GM12892 (cell line): ENCODE measurements around the gene GALM. TPM values are rescaled to one million over a fixed set of nuclear protein-coding genes. Genes with fewer than 3 reads are reported as not detected.

Experiments used
- DNase-seq: peaks from one replicate; pipeline ENCODE4 v3.0.0; 2011; ENCODE audit not compliant: insufficient read length
- FAIRE-seq: peaks from 2 replicates; lab custom pipeline; 2011; peaks lifted over from hg19 to GRCh38; lab: Jason Lieb, UNC
- POLR2A ChIP-seq: IDR thresholded peaks from 2 replicates; pipeline ENCODE4 v1.6.1; 2011; ENCODE audit warnings: low read depth, low read length, control low read depth
- POLR2AphosphoS5 ChIP-seq: IDR thresholded peaks from 2 replicates; pipeline ENCODE4 v1.6.1; 2011; ENCODE audit warnings: low read depth, low read length, control low read depth
- TAF1 ChIP-seq: IDR thresholded peaks from 2 replicates; pipeline ENCODE4 v1.6.1; 2011; ENCODE audit warnings: low read depth, mild to moderate bottlenecking, control low read depth, low read length, borderline replicate concordance
- polyA plus RNA-seq: library from polyadenylated mRNA; unstranded; fragments of >200 nt; gene quantifications from one replicate; pipeline ENCODE4 v1.2.1, GENCODE V29; 2012; ENCODE audit warnings: missing spikeins, inconsistent platforms; ENCODE audit not compliant: missing spikeins

GALM gene
- polyA plus RNA-seq: 12.1 TPM

DNA sequence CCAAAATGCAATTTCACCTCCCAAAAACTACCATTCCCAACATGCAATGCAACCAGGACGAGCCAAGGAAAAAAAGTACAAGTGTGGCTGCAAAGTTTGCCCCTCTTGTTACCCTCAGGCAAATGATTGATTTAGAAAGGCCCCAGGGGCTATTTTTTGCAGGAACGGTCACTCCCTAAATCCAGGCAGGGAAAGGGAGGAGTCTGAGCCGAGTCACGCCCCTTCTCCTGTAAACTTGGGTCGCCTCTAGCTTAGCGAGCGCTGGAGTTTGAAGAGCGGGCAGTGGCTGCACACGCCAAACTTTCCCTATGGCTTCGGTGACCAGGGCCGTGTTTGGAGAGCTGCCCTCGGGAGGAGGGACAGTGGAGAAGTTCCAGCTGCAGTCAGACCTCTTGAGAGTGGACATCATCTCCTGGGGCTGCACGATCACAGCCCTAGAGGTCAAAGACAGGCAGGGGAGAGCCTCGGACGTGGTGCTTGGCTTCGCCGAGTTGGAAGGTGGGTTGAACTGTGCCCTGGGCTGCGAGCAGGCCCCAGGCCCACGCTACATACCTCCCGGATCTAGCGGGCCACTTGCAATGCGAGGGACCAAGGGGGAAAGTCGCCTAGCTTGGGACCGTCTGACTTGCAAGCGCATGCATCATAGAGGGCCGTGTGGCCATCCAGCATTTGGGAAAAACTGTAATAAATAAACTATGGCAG is at the start of gene GALM:
TSS of gene GALM (plus strand) at position 261 of the 702 bp plus-strand sequence. CDS start at position 309, 48 bp downstream.
- TF ChIP-seq POLR2AphosphoS5 (no peak), TAF1 (no peak), POLR2A (no peak)
- FAIRE-seq (peak; percentile 54), DNase-seq (no peak)

DNA sequence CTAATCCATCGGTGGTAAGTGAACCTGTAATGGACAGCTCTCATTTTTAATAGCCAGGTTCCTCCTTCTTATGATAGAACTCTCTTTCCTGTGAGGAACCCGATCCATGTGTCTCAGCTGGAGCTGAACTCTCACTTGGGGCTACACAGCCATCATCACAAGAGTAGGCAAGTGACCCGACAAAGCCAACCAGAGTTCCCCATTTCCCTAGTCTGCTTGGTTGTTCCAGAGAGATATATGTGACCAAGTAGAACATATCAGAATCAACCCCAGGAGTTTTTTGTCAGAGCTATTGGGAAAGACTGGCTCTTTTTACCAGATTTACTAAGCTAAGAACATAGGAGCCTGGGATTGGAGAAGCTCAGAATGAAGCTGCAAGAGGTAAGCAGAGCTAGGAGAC is 48.6 kb upstream of the GALM start:
- TF ChIP-seq POLR2A (no peak), TAF1 (no peak), POLR2AphosphoS5 (no peak)
- no peak for DNase-seq
- no peak for FAIRE-seq

DNA sequence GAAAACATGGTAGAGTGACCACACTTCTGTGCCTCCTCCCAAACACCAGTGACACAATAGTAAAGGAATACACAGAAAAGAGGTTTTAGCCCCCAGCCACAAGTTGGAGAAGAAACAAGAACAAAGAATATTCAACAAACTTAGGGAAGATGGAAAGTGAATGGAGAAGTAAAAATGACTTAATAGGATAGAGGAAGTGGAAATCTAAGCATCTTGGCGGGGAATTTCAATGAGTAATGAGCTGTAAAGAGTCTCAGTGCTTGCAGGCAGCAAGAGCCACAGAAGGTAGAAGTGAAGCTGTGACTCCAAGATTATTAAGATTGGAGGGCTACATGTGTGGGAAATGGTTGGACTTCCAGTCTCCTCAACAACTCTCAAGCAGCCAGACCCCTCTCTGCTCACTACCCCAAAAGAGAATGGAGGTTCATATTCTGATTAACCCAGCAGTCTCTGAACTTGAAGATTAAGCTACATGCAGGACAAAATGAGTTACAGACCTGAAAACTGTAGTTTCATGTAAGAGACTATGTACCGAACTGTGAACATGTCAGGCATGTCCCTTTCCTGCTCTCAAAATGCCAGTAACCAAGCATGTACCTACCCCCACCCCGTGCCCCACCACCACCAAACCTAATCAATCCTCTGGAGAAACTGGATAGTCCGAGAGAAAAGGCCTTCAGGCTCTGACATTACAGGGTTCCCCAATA is 46.3 kb upstream of the GALM start:
- DNase-seq (no peak), FAIRE-seq (peak; percentile 38)
- no peak for TF ChIP-seq TAF1
- TF ChIP-seq POLR2A: no peak
- no peak for TF ChIP-seq POLR2AphosphoS5

DNA sequence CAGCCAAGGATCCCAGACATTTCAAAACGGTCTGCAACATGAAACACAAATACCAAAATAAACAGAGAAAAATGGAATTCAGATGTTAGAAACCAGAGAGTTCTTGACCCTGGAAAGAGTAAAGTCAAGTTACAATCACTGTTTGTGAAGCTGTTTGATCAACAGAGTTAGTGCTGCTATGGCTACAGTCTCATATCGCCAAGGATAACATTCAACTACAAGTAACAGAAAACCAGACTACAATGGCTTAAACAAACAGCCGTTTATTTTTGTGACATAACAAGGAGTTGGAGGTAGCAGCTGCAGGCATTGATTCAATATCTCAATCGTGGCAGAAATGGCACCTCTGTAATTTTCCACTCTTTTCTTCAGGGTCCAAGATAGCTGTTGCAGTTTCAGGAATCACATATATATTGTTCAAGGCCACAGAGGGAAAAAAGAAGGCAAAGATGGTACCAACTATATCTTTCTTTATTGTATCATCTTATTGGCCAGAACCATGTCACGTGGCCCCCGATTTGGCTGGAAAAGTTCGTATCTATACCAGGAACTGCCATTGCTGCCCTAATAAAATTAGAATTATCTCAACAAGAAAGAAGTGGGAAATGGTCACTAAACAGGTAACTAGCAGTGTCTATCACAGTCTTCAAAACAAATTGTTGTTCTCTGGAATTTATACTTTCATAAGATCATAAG is 45.5 kb upstream of the GALM start:
- DNase-seq (no peak), FAIRE-seq (no peak)
- TF ChIP-seq POLR2AphosphoS5 (no peak), POLR2A (no peak), TAF1 (no peak)

DNA sequence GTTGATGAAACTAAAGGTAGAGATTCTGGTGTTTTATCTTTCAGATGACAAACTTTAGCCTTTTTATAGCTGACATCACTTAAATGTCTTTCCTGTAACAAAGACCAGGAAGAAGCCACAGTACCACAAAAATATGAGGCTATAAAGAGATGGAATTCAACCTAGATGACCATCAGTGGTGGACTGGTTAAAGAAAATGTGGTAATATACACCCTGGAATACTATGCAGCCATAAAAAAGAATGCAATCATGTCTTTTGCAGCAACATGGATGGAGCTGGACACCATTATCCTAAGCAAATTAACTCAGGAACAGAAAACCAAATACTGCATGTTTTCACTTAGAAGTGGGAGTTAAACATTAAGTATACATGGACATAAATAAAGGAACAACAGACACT is 44.9 kb upstream of the GALM start:
- FAIRE-seq (no peak), DNase-seq (no peak)
- TF ChIP-seq POLR2A: no peak
- TF ChIP-seq TAF1: no peak
- TF ChIP-seq POLR2AphosphoS5: no peak

DNA sequence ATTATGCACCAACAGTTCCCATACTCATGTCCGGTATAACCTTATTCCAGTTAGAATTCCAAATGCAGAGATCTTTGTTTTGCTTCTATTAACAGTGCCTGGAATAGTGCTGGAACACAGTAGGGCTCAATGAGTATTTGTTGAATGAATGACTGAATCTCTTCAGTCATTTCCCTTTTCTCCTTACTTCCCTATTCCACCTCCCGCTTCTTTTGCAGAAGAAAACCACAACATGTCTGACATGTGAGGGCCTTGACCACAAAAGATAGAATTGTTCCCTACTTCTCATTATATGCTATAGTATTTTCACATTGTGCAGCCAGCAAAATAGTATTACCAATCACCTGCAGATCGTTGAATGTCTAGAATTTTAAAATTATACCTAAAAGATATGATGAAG is 43.7 kb upstream of the GALM start:
- FAIRE-seq (no peak), DNase-seq (no peak)
- TF ChIP-seq POLR2A: no peak
- no peak for TF ChIP-seq POLR2AphosphoS5
- no peak for TF ChIP-seq TAF1

DNA sequence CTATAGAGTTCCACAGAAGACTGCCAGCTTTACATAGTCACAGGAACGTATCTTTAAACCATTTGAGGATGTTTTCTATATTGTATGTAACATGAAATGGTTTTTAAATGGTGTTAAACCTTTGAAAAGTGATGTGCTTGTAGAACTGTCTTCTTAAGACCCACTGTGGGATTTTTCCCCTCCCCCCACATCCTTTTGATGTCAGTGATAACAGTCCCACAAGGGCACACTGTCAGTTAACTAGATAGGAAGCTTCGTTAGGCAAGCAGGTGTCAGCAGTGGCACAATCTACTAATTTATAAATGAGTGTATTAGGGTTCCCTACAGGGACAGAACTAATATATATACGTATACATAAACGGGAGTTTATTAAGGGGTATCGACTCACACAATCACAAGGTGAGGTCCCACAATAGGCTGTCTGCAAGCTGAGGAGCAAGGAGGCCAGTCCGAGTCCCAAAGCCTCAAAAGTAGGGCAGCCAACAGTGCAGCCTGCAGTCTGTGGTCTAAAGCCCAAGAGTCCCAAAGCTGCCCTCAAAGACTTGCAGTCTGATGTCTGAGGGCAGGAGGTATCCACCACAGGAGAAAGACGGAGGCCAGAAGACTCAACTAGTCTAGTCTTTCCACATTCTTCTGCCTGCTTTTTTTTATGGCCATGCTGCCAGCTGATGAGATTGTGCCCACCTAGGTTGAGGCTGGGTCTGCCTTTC is 39.4 kb upstream of the GALM start:
- FAIRE-seq: no peak
- DNase-seq: no peak
- TF ChIP-seq TAF1 (no peak), POLR2A (no peak), POLR2AphosphoS5 (no peak)

DNA sequence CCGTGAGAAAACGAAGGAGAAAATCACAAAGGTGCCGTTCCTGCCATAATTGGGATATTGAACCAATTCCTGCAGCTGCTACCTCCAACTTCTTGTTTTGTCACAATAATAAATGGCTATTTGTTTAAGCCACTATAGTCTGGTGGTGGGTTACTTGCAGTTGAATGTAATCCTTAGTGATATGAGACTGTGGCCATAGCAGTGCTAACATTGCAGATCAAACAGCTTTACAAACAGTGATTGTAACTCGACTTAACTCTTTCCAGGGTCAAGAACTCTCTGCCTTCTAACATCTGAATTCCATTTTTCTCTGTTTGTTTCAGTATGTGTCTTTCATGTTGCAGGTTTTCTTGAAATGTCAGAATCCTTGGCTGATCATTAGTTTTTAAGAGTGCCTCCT is 38.5 kb upstream of the GALM start:
- TF ChIP-seq POLR2A (no peak), TAF1 (no peak), POLR2AphosphoS5 (no peak)
- no peak for FAIRE-seq
- no peak for DNase-seq

DNA sequence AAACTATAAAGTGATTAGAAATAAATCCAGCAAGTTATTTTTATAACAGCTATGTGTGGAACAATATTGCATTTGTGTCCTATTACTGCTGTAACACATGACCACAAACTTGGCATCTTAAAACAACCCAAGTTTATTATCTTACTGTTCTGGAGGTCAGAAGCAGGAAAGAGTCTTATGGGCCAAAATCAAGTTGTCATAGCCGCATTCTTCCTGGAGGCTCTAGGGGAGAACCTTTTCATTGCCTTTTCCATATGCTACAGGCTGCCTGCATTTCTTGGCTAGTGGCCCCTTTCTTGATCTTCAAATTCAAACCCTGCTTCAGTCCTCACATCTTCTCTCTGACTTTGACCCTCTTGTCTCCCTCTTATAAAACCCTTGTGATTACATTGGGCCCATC is 36.2 kb upstream of the GALM start:
- DNase-seq (no peak), FAIRE-seq (no peak)
- no peak for TF ChIP-seq POLR2A

DNA sequence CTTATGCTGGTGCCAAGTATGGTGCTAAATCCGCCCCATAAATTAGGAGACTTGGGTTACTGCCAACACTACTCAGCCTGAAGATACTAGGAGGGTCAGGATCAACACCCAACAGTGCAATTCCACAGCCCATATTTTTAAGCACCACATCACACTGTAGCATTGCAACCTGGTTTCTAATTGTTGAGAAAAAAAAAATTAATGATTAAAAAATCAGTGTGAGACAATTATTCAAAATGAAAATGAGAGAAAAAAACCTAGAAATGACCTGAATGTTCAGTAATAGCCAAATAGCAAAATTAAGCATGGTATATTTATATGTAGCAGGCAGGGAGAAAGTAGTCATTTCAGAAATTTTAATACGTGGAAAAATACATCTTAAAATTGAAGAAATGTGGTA is 33.9 kb upstream of the GALM start:
- FAIRE-seq (no peak), DNase-seq (no peak)
- TF ChIP-seq TAF1 (no peak), POLR2AphosphoS5 (no peak), POLR2A (no peak)

DNA sequence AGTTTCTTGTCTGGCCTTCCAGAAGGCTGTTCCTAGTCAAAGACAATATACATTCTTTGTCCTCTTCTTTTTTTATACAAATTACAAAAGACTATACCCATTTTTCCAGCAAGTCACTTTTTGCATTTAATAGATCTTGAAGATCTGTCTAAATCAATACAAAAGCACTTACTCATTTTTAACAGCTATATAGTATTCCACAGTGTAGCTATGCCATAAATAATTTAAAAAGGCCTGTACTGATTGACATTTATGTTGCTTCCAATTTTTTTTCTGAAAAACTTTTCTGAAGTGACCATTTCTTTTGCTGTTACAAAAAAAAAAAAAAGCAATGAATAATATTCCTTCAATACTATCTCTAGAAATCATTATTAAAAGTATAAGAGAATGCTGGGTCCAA is 32.9 kb upstream of the GALM start:
- no peak for TF ChIP-seq POLR2A
- TF ChIP-seq TAF1: no peak
- TF ChIP-seq POLR2AphosphoS5: no peak
- FAIRE-seq (no peak), DNase-seq (no peak)

DNA sequence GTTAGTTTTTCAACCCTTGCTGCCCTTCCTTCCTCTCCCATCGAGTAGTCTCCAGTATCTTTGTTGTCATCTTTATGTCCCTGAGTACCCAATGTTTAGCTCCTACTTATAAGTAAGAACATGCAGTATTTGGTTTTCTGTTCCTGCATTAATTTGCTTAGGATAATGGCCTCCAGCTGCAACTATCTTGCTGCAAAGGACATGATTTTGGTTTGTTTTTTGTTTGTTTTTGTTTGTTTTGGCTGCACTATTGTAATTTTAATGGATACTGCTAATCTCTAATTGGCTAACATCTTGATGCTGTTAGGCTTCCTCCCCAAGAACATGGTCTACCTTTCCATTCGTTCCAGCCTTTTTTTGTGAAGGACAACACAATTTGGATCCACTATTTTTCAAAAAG is 32.0 kb upstream of the GALM start:
- FAIRE-seq (no peak), DNase-seq (no peak)
- TF ChIP-seq POLR2A: no peak
- TF ChIP-seq POLR2AphosphoS5: no peak
- TF ChIP-seq TAF1: no peak
